GM19238 (cell line): Measurements from ENCODE around the gene NUDC.
"Not testable (repeated sequence)": the region's sequence is repeated elsewhere in the genome, so short reads cannot be mapped to it uniquely, and the experiment has no call there.

Experiments used
- DNase-seq: peaks from one replicate; pipeline ENCODE4 v3.0.0; 2011; ENCODE audit warnings: low spot score; ENCODE audit not compliant: insufficient read length

NUDC gene

DNA sequence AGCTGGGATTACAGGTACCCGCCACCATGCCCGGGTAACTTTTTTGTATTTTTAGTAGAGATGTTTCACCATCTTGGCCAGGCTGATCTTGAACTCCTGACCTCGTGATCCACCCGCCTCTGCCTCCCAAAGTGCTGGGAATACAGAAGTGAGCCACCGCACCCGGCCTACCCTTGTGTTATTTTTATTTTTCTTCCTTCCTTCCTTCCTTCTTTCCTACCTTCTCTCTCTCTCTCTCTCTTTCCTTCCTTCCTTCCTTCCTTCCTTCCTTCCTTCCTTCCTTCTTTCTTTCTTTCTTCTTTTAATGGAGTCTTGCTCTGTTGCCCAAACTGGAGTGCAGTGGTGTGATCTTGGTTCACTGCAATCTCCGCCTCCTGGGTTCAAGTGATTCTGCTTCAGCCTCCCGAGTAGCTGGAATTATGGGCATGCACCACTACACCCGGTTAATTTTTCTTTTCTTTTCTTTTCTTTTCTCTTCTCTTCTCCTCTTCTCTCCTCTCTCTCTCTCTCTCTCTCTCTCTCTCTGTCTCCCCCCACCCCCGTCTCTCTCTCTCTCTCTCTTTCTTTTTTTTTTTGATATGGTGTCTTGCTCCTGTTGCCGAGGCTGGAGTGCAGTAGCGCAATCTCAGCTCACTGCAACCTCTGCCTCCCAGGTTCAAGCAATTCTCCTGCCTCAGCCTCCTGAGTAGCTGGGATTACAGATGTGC lies 68.0 kb downstream of the NUDC start:
- not testable (repeated sequence) for DNase-seq

DNA sequence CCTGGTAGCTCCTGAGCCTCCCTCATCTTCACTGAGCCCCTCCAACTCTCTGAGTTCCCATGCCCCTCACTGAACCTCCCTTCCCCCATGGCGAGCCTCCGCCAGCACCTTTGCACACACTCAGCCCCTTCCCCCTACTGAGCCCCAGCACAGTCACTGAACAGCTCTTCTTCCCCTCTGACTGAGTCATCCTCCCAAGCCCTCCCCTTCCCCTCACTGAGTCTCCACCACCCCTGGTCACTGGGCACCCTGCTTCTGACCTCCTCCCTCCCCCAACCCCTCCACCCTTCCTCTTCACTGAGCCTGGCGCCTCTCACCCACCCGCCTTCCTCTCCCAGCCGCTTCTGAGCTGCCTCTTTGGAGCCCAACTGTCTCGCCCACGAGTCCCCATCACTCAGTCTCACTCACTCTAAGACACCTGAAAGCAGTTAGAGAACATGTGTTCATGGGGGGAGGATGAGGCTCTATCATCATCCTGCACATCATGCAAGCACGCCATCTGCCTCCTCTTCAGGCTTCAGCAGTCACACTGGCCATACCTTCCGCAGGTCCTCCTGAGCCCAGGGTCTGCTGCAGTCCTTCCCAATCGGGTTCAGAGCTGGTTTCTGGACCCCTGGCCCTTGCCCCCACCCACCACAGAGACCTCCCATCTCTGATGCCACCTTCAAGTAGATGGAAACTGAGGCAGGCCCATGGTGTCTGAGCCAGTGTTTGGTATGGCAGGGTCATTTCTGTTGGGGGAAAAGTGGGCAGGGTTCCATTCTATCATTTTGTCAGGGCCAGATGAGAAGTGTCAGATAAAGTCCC lies 70.0 kb downstream of the NUDC start:
- DNase-seq: no peak

- DNase-seq: peak; percentile 87
Measured at GRCh38 chr1:26993237-26994019, 71.9 kb downstream of the NUDC start, which contains the start of gene TRNP1. TRNP1 (plus strand) TSS chr1:26993692; CDS start chr1:26993787, 95 bp downstream.

DNA sequence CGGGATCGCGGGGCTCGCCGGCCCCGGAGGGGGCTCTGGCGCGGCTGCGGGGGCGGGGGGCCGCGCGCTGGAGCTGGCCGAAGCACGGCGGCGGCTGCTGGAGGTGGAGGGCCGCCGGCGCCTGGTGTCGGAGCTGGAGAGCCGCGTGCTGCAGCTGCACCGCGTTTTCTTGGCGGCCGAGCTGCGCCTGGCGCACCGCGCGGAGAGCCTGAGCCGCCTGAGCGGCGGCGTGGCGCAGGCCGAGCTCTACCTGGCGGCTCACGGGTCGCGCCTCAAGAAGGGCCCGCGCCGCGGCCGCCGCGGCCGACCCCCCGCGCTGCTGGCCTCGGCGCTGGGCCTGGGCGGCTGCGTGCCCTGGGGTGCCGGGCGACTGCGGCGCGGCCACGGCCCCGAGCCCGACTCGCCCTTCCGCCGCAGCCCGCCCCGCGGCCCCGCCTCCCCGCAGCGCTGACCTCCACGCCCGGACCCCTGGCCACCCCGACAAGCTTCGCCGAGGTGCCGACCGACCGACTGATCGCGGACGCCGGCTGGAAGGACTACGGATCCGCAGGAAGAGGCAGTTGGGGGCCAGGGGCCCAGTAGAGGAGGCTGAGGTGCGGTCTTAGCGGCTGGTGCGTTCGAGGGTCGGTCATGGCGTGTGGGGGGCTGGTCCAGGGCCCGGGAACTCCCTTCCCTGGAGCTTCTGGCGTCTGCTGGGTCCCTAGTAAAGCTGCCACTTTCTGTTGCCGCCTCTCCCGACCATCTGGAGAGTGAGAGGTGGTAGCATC lies 72.7 kb downstream of the NUDC start:
- DNase-seq: no peak

- DNase-seq: no peak
Measured at GRCh38 chr1:26994787-26995517, 73.4 kb downstream of the NUDC start.

GRCh38 chr1:26996024-26996423 lies 74.5 kb downstream of the NUDC start:
- DNase-seq: no peak
